Femur (tissue), 1 donor: ENCODE results near the gene MOCOS.
A peak's percentile ranks its signal among the peaks of the same experiment; 100 is the strongest.
"Not testable (repeated sequence)": the region's sequence is repeated elsewhere in the genome, so short reads cannot be mapped to it uniquely, and the experiment has no call there.

Experiments used
- DNase-seq: peaks from one replicate; pipeline ENCODE4 v3.0.0-alpha.2; 2017

The MOCOS gene

DNA sequence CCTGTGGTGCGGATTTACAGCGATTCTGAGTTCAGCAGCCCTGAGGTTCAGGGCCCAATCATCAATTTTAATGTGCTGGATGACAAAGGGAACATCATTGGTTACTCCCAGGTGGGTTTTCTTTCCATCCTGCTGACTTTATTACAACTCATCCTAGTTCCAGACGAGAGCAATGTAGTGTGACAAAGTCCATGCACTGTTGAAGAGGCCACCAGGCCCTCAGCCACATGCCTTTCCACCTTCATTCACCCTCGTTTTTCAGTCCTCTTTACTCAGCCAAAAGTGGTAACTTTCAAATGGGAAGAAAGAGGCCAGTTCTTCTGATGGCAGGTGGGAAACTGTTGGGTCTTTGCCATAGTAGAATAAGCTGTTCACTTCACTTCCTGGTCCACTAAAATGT lies 17.9 kb downstream of the MOCOS start:
- no peak for DNase-seq

DNA sequence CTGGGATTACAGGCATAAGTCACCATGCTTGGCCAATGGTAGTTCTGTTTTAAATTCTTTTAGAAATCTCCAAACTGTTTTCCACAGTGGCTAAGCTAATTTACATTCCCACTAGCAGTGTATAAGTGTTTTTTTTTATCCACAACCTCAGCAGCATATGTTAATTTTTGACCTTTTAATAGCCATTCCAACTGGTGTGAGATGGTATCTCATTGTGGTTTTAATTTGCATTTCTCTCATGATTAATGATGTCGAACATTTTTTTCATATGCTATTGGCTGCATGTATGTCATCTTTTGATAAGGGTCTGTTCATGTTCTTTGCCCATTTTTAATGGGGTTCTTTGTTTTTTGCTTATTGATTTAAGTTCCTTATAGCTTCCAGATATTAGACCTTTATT lies 20.0 kb downstream of the MOCOS start:
- no peak for DNase-seq

DNA sequence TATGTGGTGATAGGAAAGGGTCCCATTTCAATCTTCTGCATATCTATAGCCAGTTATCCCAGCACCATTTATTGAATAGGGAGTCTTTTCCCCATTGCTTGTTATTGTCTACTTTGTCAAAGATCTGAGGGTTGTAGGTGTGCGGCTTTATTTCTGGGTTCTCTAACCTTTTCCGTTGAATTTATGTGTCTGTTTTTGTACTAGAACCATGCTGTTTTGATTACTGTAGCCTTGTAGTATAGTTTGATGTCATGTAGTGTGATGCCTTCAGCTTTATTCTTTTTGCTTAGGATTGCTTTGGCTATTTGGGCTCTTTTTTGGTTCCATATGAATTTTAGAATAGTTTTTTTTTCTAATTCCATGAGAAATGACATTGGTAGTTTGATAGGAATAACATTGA lies 20.7 kb downstream of the MOCOS start:
- DNase-seq: not testable (repeated sequence)

DNA sequence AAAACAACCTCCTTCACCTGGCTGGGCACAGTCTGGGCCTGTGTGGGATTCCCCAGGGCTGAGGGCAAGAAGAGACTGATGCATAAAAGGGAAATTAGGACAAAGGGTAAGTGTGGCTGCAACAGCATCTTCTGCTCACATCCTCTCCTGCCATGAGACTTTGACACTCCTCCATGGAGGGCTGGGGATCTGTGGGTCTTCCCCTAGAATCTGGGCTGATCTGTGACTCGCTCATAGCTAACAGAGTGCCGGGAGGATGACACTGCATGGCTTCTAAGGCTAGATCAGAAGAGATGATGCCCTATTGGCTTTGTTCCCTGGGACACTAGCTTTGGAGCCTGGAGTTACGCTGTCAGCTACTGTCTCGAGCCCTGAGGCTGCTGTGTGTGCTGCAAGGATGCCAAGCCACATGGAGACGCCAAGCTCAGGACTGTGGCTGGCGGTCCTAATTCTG lies 24.3 kb downstream of the MOCOS start:
- no peak for DNase-seq

DNA sequence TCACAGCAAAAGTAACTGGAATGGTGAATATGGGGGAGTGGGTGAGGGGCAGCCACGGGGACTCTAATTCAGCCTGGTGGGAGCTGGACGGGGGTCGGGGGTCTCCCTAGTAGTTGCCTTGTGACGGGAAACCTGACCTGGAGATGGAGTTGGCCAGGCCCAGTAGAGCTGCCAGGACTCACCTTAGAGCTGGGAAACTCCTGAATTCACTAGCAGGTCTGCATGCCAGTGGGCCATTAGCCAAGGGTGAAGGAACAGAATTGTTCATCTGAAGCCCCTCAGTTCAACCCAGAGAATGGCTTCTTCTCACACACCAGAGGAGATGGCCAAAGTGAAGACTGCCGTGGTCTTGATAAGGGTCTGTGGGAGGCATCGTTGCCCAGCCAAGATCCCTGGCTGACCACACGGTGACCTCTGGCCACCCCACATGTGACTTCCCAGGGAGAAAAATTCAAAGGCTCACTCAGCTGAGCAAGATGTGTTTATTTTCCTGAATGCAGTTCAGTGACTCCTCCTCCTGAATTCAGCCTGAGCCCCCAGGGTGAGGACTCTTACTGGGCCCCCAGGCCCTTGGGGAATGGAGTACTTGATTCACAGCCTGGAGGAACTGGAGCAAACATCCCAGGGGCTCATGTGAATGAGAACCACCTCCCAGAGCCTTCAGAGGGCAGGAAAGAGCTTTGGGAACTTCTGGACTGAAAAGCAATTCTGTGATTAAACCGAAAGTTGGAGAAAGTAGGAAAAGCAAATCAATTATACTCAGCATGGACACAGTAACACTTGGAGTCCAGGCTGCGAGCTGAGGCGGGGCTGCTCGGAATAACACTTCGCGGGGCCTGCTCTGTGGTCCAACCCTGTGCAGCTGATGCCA lies 25.2 kb downstream of the MOCOS start:
- peak; percentile 45 for DNase-seq

DNA sequence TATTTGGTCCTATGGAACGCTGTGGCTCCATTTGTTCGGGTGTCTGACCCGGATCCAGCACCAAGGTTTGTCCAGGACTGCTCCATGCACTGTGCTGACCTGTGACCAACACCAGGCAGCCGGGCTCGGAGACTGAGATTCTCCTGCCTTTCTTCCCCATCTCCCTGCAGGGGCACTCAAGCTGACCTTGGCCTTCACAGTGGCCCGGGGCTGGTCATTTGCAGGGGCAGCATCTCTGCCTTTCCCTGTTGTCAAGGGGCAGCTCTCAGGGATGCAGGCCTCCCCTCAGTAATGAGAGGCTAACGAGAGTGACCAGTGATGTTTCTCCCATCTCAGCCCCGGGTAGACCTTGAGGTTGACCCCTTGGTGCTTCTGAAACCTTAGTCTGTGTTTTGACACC lies 27.5 kb downstream of the MOCOS start:
- DNase-seq: no peak

DNA sequence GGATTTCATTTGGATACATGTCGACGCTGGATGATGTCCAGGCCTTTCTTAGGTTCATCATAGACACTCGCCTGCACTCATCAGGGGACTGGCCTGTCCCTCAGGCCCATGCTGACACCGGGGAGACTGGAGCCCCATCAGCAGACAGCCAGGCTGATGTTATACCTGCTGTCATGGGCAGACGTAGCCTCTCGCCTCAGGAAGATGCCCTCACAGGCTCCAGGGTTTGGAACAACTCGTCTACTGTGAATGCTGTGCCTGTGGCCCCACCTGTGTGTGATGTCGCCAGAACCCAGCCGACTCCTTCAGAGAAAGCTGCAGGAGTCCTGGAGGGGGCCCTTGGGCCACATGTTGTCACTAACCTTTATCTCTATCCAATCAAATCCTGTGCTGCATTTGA lies 28.3 kb downstream of the MOCOS start:
- DNase-seq: no peak

DNA sequence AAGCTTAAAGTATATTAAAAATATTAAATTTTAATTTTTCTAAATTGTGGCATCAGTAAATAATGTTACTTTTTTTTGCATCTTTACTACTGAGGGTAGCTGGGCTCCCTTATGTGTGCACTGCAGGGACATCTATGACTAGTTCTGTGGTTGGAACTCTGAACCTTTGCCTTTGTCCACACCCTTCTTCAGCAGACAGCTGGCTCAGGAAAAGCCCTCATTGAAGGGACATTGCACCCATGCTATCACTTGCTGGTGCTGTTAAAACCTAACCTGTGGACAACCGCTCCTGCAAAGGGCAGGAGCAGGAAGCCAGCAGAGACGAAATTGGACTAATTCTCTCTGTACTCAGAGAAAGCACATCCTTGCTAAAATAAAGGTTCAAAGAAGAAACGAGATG lies 30.1 kb downstream of the MOCOS start:
- DNase-seq: no peak

DNA sequence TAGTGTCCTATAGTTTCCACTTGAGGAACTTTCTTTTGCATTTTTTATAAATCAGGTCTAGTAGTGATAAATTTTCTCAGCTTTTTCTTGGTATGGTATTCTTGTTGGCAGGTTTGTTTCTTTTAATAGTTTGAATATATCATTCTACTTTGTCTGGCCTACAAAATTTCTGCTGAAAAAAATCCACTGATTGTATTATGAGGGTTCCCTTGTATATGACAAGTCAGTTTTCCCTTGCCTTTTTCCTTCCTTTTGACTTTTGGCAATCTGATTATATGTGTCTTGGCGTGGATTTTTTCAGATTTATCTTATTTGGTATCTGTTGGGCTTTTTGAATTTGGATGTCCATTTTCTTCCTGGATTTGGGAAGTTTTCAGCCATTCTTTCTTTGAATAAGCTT lies 41.9 kb downstream of the MOCOS start:
- no peak for DNase-seq

DNA sequence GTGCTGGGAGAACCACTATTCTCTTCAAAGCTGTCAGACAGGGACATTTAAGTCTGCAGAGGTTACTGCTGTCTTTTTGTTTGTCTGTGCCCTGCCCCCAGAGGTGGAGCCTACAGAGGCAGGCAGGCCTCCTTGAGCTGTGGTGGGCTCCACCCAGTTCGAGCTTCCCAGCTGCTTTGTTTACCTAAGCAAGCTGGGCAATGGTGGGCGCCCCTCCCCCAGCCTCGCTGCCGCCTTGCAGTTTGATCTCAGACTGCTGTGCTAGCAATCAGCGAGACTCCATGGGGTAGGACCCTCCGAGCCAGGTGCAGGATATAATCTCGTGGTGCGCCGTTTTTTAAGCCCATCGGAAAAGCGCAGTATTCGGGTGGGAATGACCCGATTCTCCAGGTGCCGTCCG lies 53.2 kb downstream of the MOCOS start:
- not testable (repeated sequence) for DNase-seq

DNA sequence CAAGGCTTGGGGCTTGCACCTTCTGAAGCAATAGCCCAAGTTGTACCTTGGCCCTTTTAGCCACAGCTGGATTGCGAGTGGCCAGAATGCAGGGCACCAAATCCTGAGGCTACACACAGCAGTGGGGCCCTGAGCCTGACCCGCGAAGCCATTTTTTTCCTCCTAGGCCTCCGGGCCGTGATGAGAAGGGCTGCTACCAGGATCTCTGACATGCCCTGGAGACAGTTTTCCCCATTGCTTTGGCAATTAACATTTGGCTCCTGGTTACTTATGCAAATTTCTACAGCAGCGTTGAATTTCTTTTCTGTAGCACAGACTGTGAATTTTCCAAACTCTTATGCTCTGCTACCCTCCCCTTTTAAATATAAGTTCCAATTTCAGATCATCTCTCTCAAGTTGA lies 54.5 kb downstream of the MOCOS start:
- DNase-seq: no peak

DNA sequence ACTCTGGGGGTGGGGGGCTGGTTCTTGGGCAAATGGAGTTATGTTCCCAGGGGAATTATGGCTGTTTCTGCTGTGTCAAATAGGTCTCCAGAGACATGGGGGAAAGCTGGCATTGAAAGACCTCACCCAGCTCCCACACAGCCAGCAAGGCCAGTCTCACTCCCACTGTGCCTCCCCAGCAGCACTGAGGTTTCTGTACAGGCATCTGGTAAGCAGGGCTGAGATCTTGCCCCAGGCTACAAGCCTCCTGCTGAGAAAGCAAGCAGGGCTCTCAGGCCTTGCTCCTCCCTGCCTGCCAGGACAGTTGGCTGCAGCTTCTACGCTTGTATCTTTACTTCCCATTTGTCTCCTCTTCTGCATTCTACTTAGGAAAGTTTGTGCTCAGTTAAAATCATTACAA lies 59.7 kb downstream of the MOCOS start:
- no peak for DNase-seq

DNA sequence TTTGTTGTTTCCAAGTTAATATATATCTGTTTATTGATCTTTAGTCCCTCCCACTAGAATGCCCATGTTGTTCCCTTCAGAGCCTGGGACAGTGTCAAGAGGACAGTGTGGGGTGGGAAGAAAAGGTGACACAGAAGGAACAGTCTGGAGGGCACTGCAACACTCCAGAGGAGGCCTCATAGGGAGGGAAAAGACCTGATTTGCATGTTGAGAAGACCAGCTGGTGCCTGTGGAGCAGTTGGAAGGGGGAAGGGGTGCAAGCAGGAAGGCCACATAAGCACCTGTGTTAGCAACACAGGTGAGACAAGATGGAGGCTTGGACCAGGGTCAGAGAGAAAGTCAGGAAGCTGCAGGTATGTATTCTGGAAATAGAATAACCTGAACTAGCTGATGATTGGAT lies 62.1 kb downstream of the MOCOS start:
- DNase-seq: no peak

DNA sequence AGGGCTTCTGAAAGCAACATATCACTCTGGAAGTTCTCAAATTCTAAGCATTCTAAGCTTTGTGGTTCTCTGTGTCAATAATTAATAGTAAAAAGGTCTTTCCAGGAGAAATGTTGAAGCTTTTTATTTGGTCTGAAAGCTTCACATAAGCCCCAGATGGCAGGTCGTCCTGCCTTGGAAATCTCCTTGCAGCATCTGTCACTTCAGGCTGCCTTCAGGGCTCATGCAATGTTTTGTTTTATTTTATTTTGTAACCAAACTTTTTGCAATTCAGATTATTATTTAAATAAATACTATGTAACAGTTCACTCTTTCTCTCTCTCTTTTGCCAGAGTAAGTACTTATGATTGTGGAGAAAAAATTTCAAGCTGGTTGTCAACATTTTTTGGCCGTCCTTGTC lies 63.5 kb downstream of the MOCOS start:
- no peak for DNase-seq

DNA sequence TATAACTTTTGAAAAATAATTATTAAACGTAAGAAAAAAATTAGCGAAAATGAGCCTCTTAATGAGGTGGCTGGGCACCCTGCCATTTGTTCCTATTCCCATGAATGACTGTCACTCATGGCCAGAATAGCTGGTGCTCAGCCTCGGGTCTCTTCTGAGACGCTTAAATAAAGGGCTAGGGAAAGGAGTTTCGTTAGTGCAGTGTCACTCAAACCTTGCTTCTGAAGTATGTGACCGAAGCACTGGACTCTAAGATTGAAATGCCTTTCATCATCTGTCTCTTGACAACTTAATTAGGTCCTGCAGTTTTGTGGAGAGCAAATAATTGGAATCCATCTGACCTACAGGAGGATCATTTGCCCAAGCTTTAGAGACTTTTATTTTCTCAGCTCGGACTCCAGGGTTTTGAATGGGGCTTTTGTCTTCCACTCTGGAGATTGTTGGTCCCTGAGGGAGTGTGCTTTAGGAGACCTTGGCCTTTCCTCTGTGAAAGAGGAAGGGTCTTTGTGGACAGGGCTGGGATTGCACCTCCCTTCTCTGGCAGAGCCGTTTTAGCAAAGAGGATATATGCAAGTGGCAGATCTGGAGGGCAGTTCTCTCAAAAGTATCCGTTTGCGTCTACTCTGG lies 67.9 kb downstream of the MOCOS start:
- DNase-seq: no peak

DNA sequence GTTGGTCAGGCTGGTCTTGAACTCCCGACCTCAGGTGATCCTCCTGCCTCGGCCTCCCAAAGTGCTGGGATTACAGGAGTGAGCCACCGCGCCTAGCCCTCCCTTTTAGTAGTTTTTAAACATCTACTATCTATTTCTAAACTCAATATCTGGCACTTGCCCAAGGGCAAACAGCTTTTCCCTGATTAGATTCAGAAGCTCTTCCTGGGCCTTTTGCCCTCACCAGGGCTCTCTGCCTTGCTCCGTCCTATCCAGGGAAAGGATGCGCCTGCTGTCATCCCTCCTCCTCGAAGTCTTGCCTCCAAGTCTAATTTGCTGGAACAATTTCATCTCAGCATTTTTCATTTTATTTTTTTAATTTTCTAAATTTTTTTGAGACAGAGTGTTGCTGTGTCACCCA lies 68.8 kb downstream of the MOCOS start:
- no peak for DNase-seq

DNA sequence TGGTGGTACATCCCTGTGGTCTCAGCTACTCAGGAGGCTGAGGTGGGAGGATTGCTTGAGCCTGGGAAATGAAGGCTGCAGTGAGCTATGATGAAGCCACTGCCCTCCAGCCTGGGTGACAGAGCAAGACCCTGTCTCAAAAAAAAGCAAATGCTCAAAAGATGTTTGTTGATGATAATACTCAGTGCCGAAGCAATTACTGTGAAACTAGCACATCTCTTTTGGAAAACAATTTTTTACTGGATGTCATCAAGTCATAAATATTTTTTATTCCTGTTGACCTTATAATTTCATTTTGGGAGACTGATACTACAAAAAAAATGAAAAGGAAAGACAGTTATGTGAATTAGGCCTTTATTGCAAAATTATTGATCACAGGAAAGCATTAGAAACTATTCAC lies 75.7 kb downstream of the MOCOS start:
- no peak for DNase-seq

DNA sequence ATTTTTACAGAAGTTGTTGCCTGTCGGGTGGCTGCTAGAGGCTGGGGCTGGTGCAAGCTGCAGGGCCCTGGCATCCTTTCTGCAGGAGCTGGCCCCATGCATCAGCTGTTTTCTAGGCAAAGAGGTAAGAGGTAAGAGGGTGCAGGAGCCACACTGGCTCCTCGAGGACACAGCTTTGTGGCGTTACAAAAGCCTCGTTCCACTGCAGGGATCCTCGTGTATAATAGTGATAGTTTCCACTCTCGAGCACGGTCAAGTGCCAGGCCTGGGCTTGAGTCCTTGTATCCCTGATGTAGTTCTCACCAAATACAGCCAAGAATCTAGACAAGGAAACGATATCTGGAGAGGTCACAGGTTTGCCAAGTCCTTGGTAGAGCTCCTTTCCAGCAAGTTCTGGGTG lies 77.0 kb downstream of the MOCOS start:
- DNase-seq: no peak

DNA sequence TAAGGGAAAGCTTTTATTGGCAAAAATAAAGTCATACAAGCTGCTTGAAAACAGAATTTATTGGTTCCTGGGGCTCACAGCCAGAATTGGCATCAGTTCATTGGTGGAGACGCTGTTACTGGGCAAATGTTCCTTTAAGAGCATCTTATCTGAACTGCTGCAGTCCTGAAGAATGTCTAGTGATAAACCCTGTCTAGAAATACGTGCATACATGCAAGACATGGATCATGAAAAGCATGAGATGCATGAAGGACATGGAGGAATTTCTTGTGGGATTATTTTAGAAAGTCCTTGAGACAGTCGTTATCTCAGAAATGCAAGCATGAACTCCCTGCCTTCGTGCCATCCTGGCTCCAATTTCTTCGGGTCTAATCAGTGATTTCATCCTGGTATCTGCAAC lies 77.7 kb downstream of the MOCOS start:
- DNase-seq: no peak

DNA sequence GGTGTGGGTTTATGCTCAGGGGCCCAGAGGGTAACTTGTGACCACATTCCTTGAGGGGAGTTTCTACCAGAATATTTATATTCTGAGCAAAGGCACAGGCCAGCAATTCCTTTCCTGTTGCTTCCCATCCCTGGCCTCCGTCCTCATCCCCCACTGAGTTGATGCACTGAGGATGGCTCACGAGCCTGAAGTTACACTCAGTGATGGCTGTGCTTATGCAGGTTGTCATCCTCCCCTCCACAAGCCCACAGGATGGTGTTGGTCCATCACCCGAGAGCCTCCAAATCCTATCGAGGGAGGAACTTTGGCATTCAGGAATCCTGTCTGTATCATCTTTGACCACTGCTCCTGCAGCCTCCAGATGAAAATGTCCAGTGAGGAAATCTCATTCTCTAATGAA lies 81.9 kb downstream of the MOCOS start:
- DNase-seq: no peak

DNA sequence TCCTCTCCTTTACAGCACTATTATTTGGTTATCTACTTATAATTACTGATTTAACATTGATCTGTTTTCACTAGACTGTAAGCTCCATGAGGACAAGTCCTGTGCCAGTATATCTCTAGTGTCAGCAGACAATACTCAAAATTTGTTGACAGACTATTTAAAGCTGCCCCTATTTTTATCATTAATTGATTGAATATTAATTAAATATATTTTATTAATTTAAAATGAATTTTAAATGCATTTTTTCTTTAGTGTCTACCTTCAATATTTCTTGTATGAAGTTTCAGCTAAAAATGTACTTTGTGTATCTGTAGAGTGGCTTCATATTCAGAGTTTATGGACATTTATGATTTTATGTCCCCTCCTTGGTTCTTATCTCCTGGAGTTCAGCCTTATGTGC lies 83.9 kb downstream of the MOCOS start:
- no peak for DNase-seq

DNA sequence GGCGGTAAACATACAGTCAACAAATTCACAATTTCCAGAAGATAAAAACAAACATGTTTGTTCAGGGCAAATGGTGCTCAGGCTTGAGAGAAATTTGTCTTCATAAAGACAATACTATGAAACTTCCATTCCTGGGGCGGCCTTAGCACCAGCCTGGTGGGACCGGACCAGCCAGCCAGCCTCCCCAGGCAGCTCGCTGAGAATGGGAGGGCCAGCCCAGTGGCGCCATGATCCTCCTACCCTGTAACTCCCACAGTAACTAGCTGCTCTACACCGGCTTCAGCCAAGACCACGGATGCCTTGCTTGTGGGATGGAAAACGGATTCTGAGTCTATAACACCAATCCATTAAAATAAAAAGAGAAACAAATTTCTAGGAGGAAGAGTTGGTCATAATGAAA lies 86.0 kb downstream of the MOCOS start:
- DNase-seq: no peak

DNA sequence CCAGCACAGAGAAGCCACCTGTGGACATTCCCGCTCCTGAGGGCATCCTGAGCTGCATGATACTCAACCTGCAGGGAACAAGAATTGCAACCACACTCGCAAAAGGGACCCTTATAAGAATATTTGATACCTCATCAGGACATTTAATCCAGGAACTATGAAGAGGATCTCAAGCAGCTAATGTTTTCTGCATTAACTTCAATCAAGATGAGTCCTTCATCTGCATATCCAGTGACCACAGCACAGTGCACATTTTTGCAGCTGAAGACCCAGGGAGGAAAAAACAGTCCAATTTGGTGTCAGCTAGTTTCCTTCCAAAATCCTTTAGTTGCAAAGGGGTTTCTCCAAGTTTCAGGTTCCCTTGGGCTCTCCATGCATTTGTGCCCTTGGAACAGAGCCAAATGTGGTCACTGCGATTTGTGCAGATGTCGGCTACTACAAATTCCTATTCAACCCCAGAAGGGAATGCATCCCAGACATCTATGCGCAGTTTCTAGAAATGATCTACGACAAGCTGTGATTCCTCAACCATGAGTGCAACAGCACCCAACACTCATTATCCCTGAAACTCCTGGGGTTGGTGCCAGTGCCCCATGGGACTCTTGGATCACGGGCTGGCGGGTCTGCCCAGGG lies 86.9 kb downstream of the MOCOS start:
- no peak for DNase-seq

DNA sequence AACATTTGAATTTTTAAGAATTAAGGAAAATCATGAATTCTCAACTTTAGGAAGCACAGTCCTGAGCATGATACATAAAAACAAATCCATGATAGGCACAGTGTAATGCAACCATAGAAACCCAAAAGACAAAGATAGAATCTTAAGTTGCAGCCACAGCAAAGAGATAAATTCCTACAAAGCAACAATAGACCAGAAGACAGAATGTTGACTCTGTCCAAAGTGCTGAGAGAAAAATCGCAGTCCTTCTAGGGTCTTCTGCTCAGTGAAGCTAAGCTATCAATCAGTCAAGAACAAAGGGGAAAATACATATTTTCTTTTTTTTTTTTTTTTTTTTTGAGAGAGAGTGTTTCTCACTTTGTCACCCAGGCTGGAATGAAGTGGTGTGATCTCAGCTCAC lies 88.3 kb downstream of the MOCOS start:
- DNase-seq: no peak
